ENCODE measurements around the gene TAF4.
"Not testable (repeated sequence)": the region's sequence is repeated elsewhere in the genome, so short reads cannot be mapped to it uniquely, and the experiment has no call there.

Gene TAF4

DNA sequence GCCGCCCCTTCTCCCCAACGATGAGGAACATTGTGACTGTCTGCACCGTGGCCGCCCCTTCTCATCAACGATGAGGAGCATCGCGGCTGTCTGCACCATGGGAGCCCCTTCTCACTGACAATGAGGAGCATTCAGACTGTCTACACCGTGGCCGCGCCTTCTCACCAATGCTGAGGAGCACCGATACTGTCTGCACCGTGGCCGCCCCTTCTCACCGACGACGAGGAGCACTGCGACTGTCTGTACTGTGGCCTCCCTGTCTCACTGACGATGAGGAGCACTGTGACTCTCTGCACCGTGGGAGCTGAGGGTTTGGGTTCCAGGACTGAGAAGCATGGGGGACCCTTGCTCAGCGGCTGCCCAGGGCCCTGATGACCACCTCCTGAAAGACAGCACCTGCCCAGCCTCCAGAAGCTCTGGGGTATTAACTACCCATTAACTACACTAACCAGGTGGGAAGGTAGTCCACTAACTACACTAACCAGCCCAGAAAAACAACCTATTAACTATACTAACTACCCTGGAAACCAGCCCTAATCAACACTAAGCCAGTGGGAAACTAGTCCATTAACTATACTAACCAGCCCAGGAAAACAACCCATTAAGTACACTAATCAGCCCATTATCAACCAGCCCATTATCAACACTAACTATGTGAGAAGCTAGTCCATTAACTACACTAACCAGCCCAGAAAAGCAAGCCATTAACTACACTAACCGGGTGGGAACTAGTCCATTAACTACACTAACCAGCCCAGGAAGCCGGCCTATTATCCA lies 116.9 kb downstream of the TAF4 start:
- Histone ChIP-seq H2BK5ac (ENCODE audit: low read length) (no peak overlapping the region), H3K4me2 (ENCODE audit: low read length) (no peak overlapping the region), H3K79me1 (ENCODE audit: low read length) (no peaks in the 10 kb centered on the region), H3K4ac (ENCODE audit: low read depth, low read length) (no peak overlapping the region), H3K27ac (ENCODE audit: low read depth, low read length) (no peak overlapping the region), H3K79me2 (ENCODE audit: control insufficient read depth, insufficient read depth, low read length) (no peaks in the 10 kb centered on the region), H3K36me3 (ENCODE audit: control insufficient read depth, insufficient read depth, low read length) (no peaks in the 10 kb centered on the region), H3K56ac (ENCODE audit: low read length) (no peak overlapping the region), H2BK120ac (ENCODE audit: low read depth, low read length) (no peak overlapping the region), H3K4me1 (ENCODE audit: control insufficient read depth, low read depth, low read length) (no peaks in the 10 kb centered on the region), H4K8ac (ENCODE audit: low read depth, low read length) (no peak overlapping the region), H2AK5ac (ENCODE audit: low read length) (no peak overlapping the region), H3K9ac (ENCODE audit: low read length) (no peak overlapping the region), H2BK15ac (replicated peaks; ENCODE audit: low read depth) (no peak overlapping the region), H4K5ac (ENCODE audit: low read length) (no peak overlapping the region), H3K18ac (ENCODE audit: low read length) (no peak overlapping the region), H3K4me3 (ENCODE audit: low read length) (no peak overlapping the region), H3K27me3 (ENCODE audit: insufficient read depth, low read length, poor library complexity) (no peaks in the 10 kb centered on the region), H3K23ac (ENCODE audit: low read length) (no peak overlapping the region)
- no CpG with 5 or more reads among the region's 22 CpGs for WGBS (ENCODE audit: extremely low coverage, insufficient coverage, low lambda C conversion rate)
- no peak for DNase-seq

DNA sequence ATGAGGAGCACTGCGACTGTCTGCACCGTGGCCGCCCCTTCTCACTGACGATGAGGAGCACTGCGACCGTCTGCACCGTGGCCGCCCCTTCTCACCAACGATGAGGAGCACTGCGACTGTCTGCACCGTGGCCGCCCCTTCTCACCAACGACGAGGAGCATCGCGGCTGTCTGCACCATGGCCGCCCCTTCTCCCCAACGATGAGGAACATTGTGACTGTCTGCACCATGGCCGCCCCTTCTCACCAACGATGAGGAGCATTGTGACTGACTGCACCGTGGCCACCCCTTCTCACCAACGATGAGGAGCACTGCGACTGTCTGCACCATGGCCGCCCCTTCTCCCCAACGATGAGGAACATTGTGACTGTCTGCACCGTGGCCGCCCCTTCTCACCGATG lies 117.6 kb downstream of the TAF4 start:
- H3K4ac ChIP-seq (ENCODE audit: low read depth, low read length); H3K36me3 ChIP-seq (ENCODE audit: control insufficient read depth, insufficient read depth, low read length); H4K8ac ChIP-seq (ENCODE audit: low read depth, low read length); H3K4me1 ChIP-seq (ENCODE audit: control insufficient read depth, low read depth, low read length); H3K4me2 ChIP-seq (ENCODE audit: low read length); H4K5ac ChIP-seq (ENCODE audit: low read length); H3K23ac ChIP-seq (ENCODE audit: low read length); H3K9ac ChIP-seq (ENCODE audit: low read length); H2BK120ac ChIP-seq (ENCODE audit: low read depth, low read length); H3K56ac ChIP-seq (ENCODE audit: low read length); H3K79me1 ChIP-seq (ENCODE audit: low read length); H3K4me3 ChIP-seq (ENCODE audit: low read length); H3K27ac ChIP-seq (ENCODE audit: low read depth, low read length); DNase-seq; H3K79me2 ChIP-seq (ENCODE audit: control insufficient read depth, insufficient read depth, low read length); H2BK5ac ChIP-seq (ENCODE audit: low read length); H2BK15ac ChIP-seq (replicated peaks; ENCODE audit: low read depth); H2AK5ac ChIP-seq (ENCODE audit: low read length); H3K18ac ChIP-seq (ENCODE audit: low read length); H3K27me3 ChIP-seq (ENCODE audit: insufficient read depth, low read length, poor library complexity): not testable (repeated sequence)
- no CpG with 5 or more reads among the region's 28 CpGs for WGBS (ENCODE audit: extremely low coverage, insufficient coverage, low lambda C conversion rate)

DNA sequence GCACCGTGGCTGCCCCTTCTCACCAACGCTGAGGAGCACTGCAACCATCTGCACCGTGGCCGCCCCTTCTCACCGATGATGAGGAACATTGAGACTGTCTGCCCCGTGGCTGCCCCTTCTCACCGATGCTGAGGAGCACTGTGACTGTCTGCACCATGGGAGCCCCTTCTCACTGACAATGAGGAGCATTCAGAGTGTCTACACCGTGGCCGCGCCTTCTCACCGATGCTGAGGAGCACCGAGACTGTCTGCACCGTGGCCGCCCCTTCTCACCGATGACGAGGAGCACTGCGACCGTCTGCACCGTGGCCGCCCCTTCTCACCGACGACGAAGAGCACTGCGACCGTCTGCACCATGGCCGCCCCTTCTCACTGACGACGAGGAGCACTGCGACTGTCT lies 120.2 kb downstream of the TAF4 start:
- H3K9ac ChIP-seq (ENCODE audit: low read length); H4K8ac ChIP-seq (ENCODE audit: low read depth, low read length); H3K4me1 ChIP-seq (ENCODE audit: control insufficient read depth, low read depth, low read length); H3K27me3 ChIP-seq (ENCODE audit: insufficient read depth, low read length, poor library complexity); H4K5ac ChIP-seq (ENCODE audit: low read length); H3K79me1 ChIP-seq (ENCODE audit: low read length); H3K4me2 ChIP-seq (ENCODE audit: low read length); DNase-seq; H3K4ac ChIP-seq (ENCODE audit: low read depth, low read length); H2BK5ac ChIP-seq (ENCODE audit: low read length); H3K23ac ChIP-seq (ENCODE audit: low read length); H3K79me2 ChIP-seq (ENCODE audit: control insufficient read depth, insufficient read depth, low read length); H3K18ac ChIP-seq (ENCODE audit: low read length); H3K27ac ChIP-seq (ENCODE audit: low read depth, low read length); H3K4me3 ChIP-seq (ENCODE audit: low read length); H2BK15ac ChIP-seq (replicated peaks; ENCODE audit: low read depth); H3K56ac ChIP-seq (ENCODE audit: low read length); H3K36me3 ChIP-seq (ENCODE audit: control insufficient read depth, insufficient read depth, low read length); H2AK5ac ChIP-seq (ENCODE audit: low read length); H2BK120ac ChIP-seq (ENCODE audit: low read depth, low read length): not testable (repeated sequence)
- no CpG with 5 or more reads among the region's 29 CpGs for WGBS (ENCODE audit: extremely low coverage, insufficient coverage, low lambda C conversion rate)

DNA sequence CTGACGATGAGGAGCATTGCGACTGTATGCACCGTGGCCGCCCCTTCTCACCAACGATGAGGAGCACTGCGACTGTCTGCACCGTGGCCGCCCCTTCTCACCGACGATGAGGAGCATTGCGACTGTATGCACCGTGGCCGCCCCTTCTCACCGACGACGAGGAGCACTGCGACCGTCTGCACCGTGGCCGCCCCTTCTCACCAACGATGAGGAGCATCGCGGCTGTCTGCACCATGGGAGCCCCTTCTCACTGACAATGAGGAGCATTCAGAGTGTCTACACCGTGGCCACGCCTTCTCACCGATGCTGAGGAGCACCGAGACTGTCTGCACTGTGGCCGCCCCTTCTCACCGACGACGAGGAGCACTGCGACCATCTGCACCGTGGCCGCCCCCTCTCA lies 120.7 kb downstream of the TAF4 start:
- H3K36me3 ChIP-seq (ENCODE audit: control insufficient read depth, insufficient read depth, low read length); H4K5ac ChIP-seq (ENCODE audit: low read length); H2BK120ac ChIP-seq (ENCODE audit: low read depth, low read length); H3K79me2 ChIP-seq (ENCODE audit: control insufficient read depth, insufficient read depth, low read length); H3K56ac ChIP-seq (ENCODE audit: low read length); H3K79me1 ChIP-seq (ENCODE audit: low read length); H4K8ac ChIP-seq (ENCODE audit: low read depth, low read length); H3K27me3 ChIP-seq (ENCODE audit: insufficient read depth, low read length, poor library complexity); H3K23ac ChIP-seq (ENCODE audit: low read length); H2BK5ac ChIP-seq (ENCODE audit: low read length); H3K4ac ChIP-seq (ENCODE audit: low read depth, low read length); H3K9ac ChIP-seq (ENCODE audit: low read length); DNase-seq; H3K4me3 ChIP-seq (ENCODE audit: low read length); H2BK15ac ChIP-seq (replicated peaks; ENCODE audit: low read depth); H3K27ac ChIP-seq (ENCODE audit: low read depth, low read length); H3K4me1 ChIP-seq (ENCODE audit: control insufficient read depth, low read depth, low read length); H2AK5ac ChIP-seq (ENCODE audit: low read length); H3K4me2 ChIP-seq (ENCODE audit: low read length); H3K18ac ChIP-seq (ENCODE audit: low read length): not testable (repeated sequence)
- no CpG with 5 or more reads among the region's 34 CpGs for WGBS (ENCODE audit: extremely low coverage, insufficient coverage, low lambda C conversion rate)

DNA sequence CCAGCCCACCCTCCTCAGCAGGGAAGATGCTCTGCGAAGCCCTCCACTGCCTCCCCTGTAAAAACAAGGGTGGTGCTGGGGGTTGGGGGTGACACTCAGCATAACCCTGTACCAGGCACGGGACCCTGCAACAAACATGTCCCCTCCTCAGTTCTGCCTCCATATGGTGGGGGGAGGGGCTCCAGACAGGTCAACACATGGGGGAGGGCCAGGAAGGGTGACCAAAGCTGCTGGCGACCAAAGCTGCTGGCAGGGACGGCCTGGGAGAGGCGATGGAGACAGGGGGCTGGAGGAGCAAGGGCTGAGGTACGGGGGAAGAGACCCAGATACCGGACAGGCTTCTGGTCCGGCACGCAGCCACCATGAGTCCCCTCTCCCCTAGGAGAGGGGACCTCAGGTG lies 123.2 kb downstream of the TAF4 start:
- no peak overlapping the region for H3K27ac ChIP-seq (ENCODE audit: low read depth, low read length)
- H3K4me3 ChIP-seq (ENCODE audit: low read length) = no peak overlapping the region
- no peak overlapping the region for H3K56ac ChIP-seq (ENCODE audit: low read length)
- no peaks in the 10 kb centered on the region for H3K79me1 ChIP-seq (ENCODE audit: low read length)
- no peaks in the 10 kb centered on the region for H3K4me1 ChIP-seq (ENCODE audit: control insufficient read depth, low read depth, low read length)
- H2BK120ac ChIP-seq (ENCODE audit: low read depth, low read length) = no peak overlapping the region
- H3K18ac ChIP-seq (ENCODE audit: low read length) = no peak overlapping the region
- no peak overlapping the region for H2AK5ac ChIP-seq (ENCODE audit: low read length)
- no peak overlapping the region for H2BK15ac ChIP-seq (replicated peaks; ENCODE audit: low read depth)
- H3K23ac ChIP-seq (ENCODE audit: low read length) = no peak overlapping the region
- no peak overlapping the region for H2BK5ac ChIP-seq (ENCODE audit: low read length)
- H4K5ac ChIP-seq (ENCODE audit: low read length) = no peak overlapping the region
- no peak overlapping the region for H3K4me2 ChIP-seq (ENCODE audit: low read length)
- WGBS (ENCODE audit: extremely low coverage, insufficient coverage, low lambda C conversion rate) = no CpG with 5 or more reads among the region's 9 CpGs
- H4K8ac ChIP-seq (ENCODE audit: low read depth, low read length) = no peak overlapping the region
- DNase-seq = no peak
- H3K79me2 ChIP-seq (ENCODE audit: control insufficient read depth, insufficient read depth, low read length) = no peaks in the 10 kb centered on the region
- H3K36me3 ChIP-seq (ENCODE audit: control insufficient read depth, insufficient read depth, low read length) = no peaks in the 10 kb centered on the region
- no peak overlapping the region for H3K4ac ChIP-seq (ENCODE audit: low read depth, low read length)
- H3K9ac ChIP-seq (ENCODE audit: low read length) = no peak overlapping the region
- H3K27me3 ChIP-seq (ENCODE audit: insufficient read depth, low read length, poor library complexity) = no peaks in the 10 kb centered on the region
